K562 (cell line): ENCODE results near the gene ZMIZ1. TPM values are rescaled to one million over a fixed set of nuclear protein-coding genes. Genes with fewer than 3 reads are reported as not detected.

Source experiments
- CHAMP1 ChIP-seq: fragments of 450-650 bp; IDR thresholded peaks from 2 replicates; pipeline ENCODE4 v1.6.1; 2016; ENCODE audit warnings: mild to moderate bottlenecking
- SFPQ ChIP-seq: fragments of 200-400 bp; formaldehyde crosslinking; IDR thresholded peaks from 2 replicates; pipeline ENCODE4 v1.6.1; 2017; ENCODE audit warnings: mild to moderate bottlenecking, low read depth, low read length, moderate library complexity
- ZNF655 ChIP-seq: fragments of 250-450 bp; sonication (Bioruptor Pico); IDR thresholded peaks from 2 replicates; pipeline ENCODE4 v1.5.0; 2021
- polyA plus RNA-seq, 8 experiments: library from polyadenylated mRNA; depleted of rRNA in 4 of 8; stranded (reverse) in 5 of 8; unstranded in 3 of 8; fragments of >200 nt; fragmentation: Nextera tagmentation in 2 of 8; fragmentation: Illumina TruSeq in 1 of 8; extraction: Ambion mirVana in 2 of 8; extraction: Trizol in 1 of 8; gene quantifications; 2 replicates each; pipeline versions ENCODE4 v1.2.1 to v1.2.3, GENCODE V29; 2011 to 2014; ENCODE audit warnings: inconsistent platforms in 1 of 8, missing spikeins in 1 of 8
- total RNA-seq, 7 experiments: library from RNA; depleted of rRNA in 6 of 7; stranded (reverse); fragments of >200 nt in 6 of 7; fragmentation: Illumina TruSeq in 2 of 7; extraction: Trizol in 2 of 7; gene quantifications; 2 replicates each; pipeline versions ENCODE4 v1.2.1 to v1.2.3, GENCODE V29; 2011 to 2021; ENCODE audit warnings: low replicate concordance in 1 of 7

Gene ZMIZ1
- total and polyA plus RNA-seq, 9 of the 15 experiments (the other 6 are each of a cell fraction or from before 2014, with no cell fraction given): 1.0 to 37.3 (median 4.3) TPM

GRCh38 chr10:79270466-79271246, 201.9 kb downstream of the ZMIZ1 start (continued):
- TF ChIP-seq SFPQ (no peak), CHAMP1 (no peak), ZNF655 (CRISPR knock-in tag) (no peak)
- TF ChIP-seq, all 486 proteins: peak for 37
